GM21786 (cell line): ENCODE measurements around the gene PAOX.
A peak's percentile ranks its signal among the peaks of the same experiment; 100 is the strongest.
"Not testable (repeated sequence)": the region's sequence is repeated elsewhere in the genome, so short reads cannot be mapped to it uniquely, and the experiment has no call there.

ENCODE experiments used
- ATAC-seq: cut with Tn5 transposase; IDR thresholded peaks from one replicate; pipeline ENCODE4 v1.9.1; 2021; ENCODE audit not compliant: unreplicated experiment

Gene PAOX

DNA sequence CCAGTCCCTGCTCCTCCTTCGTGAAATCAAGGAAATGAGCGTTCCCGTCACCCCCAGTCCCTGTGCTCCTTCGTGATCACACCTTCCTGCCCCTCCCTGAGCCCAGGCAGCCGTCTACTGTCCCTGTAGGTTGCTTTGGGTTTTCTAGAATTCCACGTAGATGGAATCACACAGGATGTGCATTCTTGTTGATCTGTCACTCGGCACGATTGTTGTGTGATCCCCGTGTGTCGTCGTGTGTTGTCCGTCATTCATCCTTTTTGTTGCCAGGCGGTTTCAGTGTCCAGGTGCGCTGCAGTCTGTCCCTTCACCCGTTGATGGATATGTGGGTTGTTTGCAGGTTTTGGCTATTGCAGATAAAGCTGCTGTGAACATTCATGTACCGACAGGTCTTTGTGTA lies 24.3 kb downstream of the PAOX start:
- ATAC-seq, result no peak

DNA sequence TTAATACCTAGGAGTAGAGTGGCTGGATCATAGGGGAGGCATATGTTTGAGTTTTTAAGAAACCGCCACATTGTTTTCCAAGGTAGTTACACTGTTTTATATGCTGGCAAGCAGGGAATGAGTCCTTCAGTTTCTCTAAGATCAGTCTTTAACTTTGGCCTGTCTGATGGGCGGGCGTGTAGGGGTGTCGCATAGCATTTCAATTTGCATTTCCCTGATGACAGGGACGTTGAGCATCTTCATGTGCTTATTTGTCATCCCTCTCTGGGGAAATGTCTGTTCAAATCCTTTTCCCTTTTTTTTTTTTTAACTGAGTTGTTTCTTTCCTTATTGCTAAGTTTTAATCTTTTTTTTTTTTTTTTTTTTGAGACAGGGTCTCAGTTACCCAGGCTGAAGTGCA lies 24.7 kb downstream of the PAOX start:
- no peak for ATAC-seq

DNA sequence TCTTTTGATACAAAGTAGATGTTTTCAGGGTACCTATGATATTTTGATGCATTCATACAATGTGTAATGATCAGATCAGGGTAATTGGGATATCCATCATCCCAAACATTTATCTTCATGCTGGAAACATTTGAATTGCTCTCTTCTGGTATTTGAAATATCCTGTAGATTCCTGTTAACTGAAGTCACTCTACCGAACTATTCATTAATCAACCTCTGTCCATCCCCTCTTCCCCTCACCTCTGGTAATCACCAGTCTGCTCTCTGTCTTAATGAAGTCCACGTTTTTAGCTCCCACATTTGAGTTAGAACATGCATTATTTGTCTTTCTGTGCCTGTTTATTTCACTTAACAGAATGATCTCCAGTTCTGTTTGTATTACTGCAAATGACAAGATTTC lies 26.2 kb downstream of the PAOX start:
- ATAC-seq, result no peak

DNA sequence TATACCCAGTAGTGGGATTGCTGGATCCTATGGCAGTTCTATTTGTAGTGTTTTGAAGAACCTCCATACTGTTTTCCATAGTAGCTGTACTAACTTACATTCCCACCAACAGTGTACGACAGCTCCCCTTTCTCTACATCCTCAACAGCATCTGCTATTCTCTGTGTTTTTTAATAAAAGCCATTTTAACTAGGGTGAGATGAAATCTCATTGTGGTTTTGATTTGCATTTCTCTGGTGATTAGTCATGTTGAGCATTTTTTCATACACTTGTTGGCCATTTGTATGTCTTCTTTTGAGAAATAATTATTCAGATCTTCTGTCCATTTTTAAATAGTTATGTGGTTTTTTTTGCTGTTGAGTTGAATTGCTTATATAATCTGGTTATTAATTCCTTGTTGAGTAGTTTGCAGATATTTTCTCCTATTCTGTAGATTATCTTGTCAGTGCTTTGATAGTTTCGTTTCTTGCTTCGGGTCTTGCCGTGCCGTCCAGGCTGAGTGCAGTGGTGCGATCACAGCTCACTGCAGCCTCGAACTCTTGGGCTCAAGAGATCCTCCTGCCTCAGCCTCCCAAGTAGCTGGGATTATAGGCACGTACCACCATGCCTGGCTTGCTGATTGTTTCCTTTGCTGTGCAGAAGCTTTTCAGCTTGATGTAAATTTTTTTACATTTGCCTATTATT lies 26.9 kb downstream of the PAOX start:
- peak; percentile 48 for ATAC-seq

DNA sequence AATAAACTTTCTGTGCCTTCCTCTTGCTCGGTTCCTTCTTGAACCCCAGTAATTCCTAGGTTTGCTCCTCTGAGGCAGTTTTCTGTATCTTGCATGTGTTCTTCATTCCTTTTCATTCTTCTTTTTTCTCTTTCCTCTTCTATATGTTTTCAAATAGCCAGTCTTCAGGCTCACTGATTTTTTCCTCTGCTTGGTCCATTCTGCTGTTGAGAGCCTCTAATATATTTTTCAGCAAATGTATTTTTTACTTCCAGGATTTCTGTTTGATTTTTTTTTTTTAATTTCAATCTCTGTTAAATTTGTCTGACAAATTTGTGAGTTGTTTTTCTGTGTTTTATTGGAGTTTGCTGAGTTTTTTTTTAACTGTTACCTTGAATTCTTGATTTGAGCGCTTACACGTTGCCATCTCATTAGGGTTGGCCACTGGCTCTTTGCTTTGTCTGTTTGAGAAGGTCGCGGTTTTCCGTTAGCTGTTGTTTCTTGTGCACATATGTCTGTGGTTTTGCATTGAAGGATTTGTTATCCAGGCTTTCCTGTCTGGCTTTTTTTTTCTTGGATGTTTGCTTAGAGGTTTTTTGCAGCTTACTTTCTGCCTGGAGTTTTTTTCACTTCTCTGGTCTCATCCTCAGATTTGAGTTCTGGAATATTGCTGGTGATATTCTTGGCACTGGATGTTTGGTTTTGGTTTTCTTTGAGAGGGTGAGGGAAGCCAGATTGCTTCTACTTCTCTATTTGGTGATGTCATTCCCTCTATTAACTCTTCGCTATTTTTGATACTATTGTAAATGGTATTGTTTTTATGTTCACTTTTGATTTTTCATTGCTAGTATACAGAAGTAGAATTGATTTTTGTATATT lies 32.7 kb downstream of the PAOX start:
- ATAC-seq, result no peak

DNA sequence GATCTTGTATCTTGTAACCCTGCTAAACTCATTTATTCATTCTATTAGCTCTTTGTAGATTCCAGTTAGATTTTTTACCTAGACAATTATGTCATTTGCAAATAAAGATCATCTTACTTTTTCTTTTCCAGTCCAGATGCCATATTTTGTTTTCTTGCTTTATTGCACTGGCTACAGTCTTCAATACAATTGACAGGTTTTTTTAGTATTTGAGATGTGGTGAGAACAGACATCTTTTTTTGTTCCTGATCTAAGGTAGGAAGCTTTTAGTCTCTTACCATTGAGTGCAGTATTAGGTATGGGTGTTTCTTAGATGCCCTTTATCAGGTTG lies 33.3 kb downstream of the PAOX start:
- no peak for ATAC-seq

DNA sequence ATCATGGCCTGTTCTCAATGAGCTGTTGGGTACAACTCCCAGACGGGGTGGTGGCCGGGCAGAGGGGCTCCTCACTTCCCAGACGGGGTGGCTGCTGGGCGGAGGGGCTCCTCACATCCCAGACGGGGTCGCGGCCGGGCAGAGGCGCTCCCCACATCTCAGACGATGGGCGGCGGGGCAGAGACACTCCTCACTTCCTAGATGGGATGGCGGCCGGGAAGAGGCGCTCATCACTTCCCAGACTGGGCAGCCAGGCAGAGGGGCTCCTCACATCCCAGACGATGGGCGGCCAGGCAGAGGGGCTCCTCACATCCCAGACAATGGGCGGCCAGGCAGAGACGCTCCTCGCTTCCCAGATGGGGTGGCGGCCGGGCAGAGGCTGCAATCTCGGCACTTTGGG lies 35.3 kb downstream of the PAOX start:
- not testable (repeated sequence) for ATAC-seq

DNA sequence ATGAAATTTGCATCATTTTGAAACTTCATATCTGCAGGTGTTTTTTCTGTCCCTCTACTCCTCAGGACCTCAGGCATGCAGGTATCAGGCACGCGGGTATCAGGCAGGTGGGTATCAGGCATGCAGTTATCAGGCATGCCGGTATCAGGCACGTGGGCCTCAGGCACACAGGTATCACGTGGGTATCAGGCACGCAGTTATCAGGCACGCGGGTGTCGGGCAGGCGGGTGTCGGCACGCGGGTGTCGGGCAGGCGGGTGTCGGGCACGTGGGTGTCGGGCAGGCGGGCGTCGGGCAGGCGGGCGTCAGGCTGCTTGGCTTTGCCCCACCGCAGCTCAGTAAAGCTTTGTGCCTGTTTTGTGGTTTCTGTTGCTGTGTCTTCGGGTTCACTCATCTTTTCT lies 36.7 kb downstream of the PAOX start:
- ATAC-seq, result no peak

DNA sequence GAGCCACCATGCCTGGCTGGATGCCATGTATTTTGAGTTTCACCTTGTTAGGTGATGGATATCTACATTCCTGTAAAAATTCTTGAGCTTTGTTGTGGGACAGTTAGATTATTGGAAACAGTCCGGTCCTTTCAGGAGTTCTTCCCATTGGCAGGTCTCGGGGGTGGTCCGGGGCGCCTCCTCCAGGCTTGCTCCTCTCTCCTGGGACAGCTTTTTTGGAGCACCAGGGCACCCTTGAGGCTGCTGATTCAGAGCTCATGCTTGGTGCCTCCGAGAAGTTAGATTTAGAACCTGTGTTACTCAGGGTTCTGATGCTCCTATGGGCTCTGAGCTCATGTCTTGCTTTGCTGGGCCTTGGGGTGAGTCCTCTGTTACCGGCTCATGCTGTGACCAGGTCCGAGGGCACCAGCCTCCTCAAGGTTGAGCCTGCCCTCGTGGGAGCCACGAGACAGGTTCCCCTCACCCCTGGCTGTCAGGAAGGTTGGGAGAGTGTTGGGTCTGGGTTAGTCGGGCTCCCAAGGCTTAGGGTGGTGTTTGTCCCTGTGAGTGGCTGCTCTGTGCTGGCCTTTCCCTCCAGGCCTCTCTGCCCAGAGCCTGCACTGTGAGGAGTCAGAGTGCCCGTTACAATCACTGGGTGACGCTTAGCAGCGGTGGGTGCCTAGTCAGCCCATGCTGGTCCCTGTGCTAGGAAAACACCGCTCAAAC lies 39.4 kb downstream of the PAOX start:
- ATAC-seq, result no peak

DNA sequence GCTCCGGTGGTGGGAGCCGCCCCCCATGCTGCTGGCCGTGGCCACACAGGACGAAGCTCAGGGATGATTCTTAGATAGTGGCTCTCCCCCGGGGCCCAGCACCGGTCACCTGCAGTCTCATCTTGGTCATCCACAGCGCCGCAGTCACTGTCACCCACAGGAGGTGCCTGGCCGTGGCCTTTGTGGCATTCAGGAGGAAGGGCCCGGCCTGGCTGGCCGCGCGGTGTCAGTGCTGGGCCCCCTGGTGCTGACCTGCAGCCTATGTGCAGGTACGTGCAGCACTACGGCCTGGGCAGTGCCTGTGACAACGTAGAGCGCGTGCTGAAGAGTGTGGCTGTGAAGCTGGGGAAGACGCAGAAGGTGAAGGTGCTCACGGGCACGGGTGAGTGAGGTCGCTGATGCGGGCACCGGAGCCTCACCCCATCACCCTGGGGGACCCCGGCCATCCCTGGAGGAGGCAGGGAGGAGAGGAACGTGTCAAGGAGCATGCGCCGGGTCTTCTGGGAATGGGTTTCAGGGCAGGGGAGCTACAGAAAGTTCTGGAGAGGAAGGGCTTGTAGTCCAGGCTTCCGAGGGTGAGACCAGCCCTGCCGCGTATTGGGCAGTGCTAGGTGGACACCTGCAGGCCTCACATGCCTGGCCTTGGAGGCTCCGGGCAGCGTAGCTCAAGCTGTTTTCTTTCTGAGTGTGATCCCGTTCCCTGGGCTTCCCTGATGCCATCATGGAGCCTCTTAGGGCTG lies 40.3 kb downstream of the PAOX start:
- ATAC-seq, result no peak

DNA sequence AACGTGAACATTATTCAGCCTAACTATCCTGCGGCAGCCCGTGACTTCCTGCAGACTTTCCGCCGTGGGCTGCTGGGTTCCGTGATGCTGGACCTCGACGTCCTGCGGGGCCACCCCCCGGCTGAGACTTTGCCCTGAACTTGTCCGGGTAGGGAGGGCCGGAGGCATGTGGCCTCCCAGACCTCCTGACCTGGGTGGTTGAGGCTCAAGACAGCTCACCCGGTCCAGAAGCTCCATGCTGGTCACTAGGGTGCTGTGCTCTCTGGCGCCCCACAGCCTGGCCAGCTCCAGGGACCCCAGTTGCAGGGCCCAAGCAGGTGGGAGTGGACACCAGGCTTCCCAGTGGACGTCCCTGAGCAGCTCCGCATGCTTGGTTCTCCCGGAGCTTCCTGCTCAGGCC lies 41.0 kb downstream of the PAOX start:
- ATAC-seq, result no peak

DNA sequence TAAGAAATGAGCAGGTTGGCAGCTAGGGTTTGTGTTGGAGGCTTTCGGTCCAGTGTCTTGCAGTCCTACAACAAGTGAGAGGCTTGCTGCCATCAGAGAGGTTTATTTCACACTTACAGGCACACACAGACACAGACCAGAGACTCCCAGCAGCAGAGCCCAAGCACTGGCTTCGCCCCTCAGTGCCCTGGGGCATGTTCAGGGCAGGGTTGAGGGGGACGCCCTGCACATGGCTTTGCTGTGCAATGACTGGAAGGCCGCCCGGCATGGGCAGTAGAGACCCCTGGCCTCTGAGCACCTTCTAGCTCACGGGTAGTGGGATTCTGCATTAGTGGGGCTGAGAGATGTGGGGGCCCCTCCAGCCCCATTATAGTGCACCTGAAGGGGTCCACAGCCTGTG lies 41.5 kb downstream of the PAOX start:
- no peak for ATAC-seq

DNA sequence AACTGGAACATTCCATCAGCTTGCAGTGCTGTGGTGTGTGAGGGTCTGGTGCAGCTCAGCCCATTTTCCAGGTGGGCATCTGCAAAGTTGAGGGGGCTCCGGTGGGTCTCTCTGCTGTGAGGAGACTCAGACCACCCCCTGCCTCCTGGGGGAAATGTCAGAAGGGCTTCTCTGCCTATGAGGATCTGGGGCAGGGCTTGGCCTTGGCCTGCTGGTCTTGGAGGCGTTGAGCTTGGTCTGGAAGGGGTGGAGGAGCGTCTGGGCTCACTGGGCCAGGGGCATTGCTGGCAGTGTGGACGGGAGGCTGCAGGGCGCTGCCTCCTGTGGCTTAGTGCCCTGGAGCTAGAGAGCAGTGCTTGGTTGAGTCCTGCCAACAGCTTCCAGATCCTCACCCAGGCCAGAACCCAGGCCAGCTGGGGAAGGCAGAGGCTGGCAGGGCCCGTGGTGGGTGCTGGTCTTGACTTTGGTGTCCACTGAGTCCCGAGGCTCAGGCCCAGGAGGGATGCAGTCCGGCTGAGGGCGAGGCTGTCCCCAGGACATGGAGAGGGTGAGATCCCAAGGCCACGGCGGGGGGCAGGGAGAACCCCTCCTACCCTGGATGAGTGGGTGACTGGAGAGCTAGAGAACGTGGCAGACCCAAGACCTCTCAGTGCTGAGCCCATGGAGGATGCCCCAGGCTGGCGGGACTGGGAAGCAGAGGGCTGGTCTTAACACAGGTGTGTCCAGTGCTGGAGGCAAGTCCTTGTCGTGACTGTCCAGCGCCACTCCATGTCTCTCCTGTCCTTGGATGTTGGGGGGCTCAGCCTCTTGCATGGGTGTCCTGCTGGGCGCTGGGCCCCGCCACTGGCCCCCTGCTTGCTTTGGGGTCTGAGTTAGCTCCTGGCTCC lies 42.5 kb downstream of the PAOX start:
- no peak for ATAC-seq

DNA sequence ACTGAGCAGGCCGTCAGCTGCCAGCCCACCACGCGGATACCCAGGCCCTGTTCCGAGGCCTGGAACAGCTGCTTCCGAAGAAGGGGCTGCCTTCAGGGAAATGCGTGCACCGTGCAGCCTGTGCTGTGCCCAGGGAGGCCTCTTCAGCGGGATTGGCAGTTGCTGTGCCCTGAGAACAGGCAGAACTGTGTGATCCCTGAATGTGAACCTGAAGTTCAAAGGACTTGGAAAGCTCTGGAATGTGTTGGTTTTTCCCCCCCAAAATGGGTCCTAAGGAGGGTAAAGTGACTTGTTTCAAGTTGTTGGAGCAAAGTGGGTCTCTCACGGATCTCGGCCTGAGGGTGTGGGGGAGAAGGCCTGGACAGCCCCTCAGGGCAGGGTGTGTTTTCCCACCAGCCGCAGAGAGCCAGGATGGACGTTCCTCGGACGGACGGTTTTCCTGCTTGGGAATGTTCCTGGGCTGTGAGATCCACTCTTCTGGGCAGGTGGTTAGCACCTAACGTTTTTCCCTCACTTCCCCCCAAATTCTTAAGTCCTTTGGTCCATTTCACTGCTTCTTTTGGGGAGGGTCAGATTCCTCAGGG lies 43.3 kb downstream of the PAOX start:
- no peak for ATAC-seq

DNA sequence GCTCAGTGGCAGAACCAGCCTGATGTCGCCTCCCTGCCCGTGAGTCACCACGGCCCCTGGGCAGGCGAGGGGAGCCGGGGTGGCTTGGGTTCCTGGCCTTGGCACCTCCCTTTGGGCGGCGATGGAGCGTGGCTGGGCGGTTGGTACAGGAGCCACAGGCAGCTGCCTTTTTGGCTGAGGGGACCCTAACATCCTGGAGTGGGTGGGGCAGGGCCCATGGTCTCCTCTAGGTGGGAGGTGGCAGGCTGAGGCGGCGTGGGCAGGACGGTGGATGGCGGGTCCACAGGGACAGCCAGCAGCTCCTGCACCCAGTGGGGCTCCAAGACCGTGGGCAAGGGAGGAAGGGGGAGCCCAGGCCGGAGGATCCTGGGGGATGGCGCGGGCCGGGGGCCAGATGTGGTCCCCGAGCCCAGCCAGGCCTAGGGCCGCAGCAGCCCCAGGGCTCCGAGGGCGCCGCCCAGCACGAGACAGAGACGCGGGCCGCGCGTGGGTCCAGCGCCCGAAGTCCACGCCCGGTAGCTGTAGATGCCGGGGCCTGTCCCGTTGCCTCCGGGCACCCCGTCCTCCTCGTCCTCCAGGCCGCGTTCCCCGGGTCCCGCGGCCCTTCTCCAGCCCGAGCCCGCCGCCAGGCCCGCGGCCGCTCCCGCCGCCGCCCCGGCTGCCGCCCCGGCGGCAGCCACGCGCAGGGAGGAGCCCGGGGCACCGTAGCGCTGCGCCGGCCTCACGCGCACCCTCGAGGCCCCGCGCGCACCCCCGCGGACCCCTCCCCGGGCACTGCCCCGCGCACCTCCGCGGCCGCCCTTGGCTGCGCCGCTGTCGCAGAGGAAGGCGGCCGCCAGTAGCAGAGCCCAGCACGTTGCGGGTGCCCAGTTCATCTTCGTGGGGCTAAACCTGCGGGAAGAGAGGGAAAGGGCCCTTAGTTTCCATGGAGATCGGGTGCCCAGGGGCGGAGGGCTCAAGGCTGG lies 44.0 kb downstream of the PAOX start:
- no peak for ATAC-seq

DNA sequence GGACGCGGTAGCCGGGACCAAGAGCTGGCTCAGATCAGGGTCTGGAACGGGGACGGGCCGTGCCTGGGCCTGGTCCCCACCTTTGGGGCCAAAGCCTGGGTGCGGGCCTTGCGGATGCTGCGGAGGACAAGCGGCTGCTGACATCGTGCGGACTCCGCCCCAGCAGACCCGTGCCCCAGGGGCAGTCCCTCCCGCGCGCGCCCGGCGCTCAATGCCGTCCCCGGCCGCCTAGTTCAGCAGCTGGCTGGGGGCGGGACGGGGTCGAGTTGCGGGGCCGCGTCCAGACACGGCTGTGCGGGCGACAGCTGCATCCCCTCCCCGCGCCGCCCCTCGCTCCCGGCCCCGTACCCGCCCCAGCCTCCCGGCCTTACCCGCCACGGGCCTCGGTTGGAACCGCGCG lies 45.0 kb downstream of the PAOX start:
- not testable (repeated sequence) for ATAC-seq

DNA sequence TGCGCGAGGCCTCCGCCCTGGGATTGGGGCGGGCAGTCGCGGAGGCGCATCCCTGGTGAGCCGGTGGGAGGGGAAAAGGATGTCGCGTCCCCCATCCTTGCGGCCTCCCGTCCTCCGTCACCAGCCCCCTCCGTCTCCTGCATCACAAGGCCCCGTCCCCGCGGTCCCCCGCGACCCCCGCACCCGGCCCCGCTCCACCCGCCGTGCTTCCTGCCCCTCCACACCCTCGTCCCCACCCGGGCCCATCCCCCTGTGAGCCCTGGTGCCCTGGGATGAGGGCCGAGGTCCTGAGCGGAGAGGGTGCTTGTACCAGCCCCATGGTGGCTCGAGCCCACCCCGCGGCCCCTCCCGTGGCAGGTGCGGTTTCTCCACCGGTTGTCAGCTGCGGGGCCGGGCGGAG lies 45.5 kb downstream of the PAOX start, which contains the start of gene SPRN:
SPRN (minus strand) TSS at position 25 of the 400 bp plus-strand sequence. CDS start 944 bp downstream, outside the sequence.
- not testable (repeated sequence) for ATAC-seq

DNA sequence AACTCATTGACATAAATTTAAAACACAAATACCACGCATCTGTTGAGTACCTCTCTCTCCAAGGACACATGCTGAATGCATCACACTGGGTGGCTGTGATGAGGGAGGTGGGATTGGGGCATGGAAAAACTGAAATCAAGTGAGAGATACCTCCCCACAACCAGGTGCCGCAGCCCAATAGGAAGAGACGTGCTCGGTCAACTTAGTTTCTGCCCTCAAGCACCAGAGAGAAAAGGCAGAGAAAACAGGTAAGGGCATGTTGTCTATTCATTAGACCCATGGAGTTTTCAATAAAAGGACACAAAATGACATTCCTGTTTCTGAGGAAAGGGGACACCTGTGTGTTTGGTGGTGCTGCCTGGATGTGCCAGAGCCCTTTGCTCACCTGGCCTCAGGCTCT lies 50.5 kb downstream of the PAOX start:
- ATAC-seq, result not testable (repeated sequence)
